ENCODE measurements around the gene TTLL6. TPM values are rescaled to one million over a fixed set of nuclear protein-coding genes. Genes with fewer than 3 reads are reported as not detected.
A peak's percentile ranks its signal among the peaks of the same experiment; 100 is the strongest.

Gene TTLL6
- total RNA-seq, 2 experiments from 2014 or later: not detected

- Mint-ChIP-seq H3K27ac (no peak overlapping the region), H3K36me3 (ENCODE audit: low read depth) (no peaks in the 10 kb centered on the region), H3K4me1 (ENCODE audit: low read depth) (peaks cover 4% of the 10 kb centered on the region), H3K4me3 (no peak overlapping the region), H3K27me3 (ENCODE audit: low read depth) (peaks cover 93% of the 10 kb centered on the region), H3K9me3 (ENCODE audit: insufficient read depth) (no peaks in the 10 kb centered on the region)
- POLR2A ChIA-PET: interaction anchor here (0.6 kb wide), 1 partner anchor 162 kb away, joined by 3 read pairs; no protein-coding TSS in a partner anchor
- DNase-seq: no peak
- no peak for ATAC-seq
- CTCF ChIA-PET: interaction anchor here (5.2 kb wide), 1 partner anchor 24 kb away, joined by 40 read pairs; the partner anchor contains the start of gene PRAC2
Observed at GRCh38 chr17:48747445-48748363, 69.3 kb downstream of the TTLL6 start.

- ChIA-PET CTCF (interaction anchor here (5.2 kb wide), 1 partner anchor 23 kb away, joined by 40 read pairs; the partner anchor contains the start of gene PRAC2), POLR2A (no interaction called here)
- peaks cover 93% of the 10 kb centered on the region for H3K27me3 Mint-ChIP-seq (ENCODE audit: low read depth)
- H3K4me1 Mint-ChIP-seq (ENCODE audit: low read depth): peaks cover 4% of the 10 kb centered on the region
- no peak for ATAC-seq
- no peak overlapping the region for H3K27ac Mint-ChIP-seq
- no peaks in the 10 kb centered on the region for H3K9me3 Mint-ChIP-seq (ENCODE audit: insufficient read depth)
- DNase-seq: no peak
- no peak overlapping the region for H3K4me3 Mint-ChIP-seq
- no peaks in the 10 kb centered on the region for H3K36me3 Mint-ChIP-seq (ENCODE audit: low read depth)
Observed at GRCh38 chr17:48746916-48747444, 70.0 kb downstream of the TTLL6 start.

- Mint-ChIP-seq H3K9me3 (ENCODE audit: insufficient read depth) (no peaks in the 10 kb centered on the region), H3K36me3 (ENCODE audit: low read depth) (no peaks in the 10 kb centered on the region), H3K4me1 (ENCODE audit: low read depth) (peaks cover 4% of the 10 kb centered on the region), H3K27ac (no peak overlapping the region), H3K27me3 (ENCODE audit: low read depth) (peaks cover 91% of the 10 kb centered on the region), H3K4me3 (no peak overlapping the region)
- DNase-seq: no peak
- ChIA-PET CTCF (interaction anchor here (0.6 to 2.8 kb wide), 10 partner anchors 14 to 133 kb away, joined by 3 to 10 read pairs (median 4); partner anchors contain the start of gene HOXB13), POLR2A (interaction anchor here (0.6 to 1.0 kb wide), 2 partner anchors 44 to 182 kb away, joined by 3 to 4 read pairs; no protein-coding TSS in a partner anchor)
- no peak for ATAC-seq
Observed at GRCh38 chr17:48745381-48746275, 71.4 kb downstream of the TTLL6 start.

- Mint-ChIP-seq H3K36me3 (ENCODE audit: low read depth) (no peaks in the 10 kb centered on the region), H3K27ac (no peak overlapping the region), H3K27me3 (ENCODE audit: low read depth) (peaks cover 85% of the 10 kb centered on the region), H3K4me3 (no peak overlapping the region), H3K4me1 (ENCODE audit: low read depth) (peaks cover 8% of the 10 kb centered on the region), H3K9me3 (ENCODE audit: insufficient read depth) (no peaks in the 10 kb centered on the region)
- ATAC-seq (no peak), DNase-seq (no peak)
- ChIA-PET CTCF (interaction anchor here (1.2 to 5.5 kb wide), 2 partner anchors 17 to 62 kb away, joined by 3 to 20 read pairs; no protein-coding TSS in a partner anchor), POLR2A (interaction anchor here (0.8 kb wide), 1 partner anchor 15 kb away, joined by 3 read pairs; no protein-coding TSS in a partner anchor)
Observed at GRCh38 chr17:48740537-48740936, 76.5 kb downstream of the TTLL6 start.

- Mint-ChIP-seq H3K27me3 (ENCODE audit: low read depth) (peaks cover 87% of the 10 kb centered on the region), H3K9me3 (ENCODE audit: insufficient read depth) (no peaks in the 10 kb centered on the region), H3K36me3 (ENCODE audit: low read depth) (no peaks in the 10 kb centered on the region), H3K27ac (no peak overlapping the region), H3K4me1 (ENCODE audit: low read depth) (peaks cover 8% of the 10 kb centered on the region), H3K4me3 (peak overlapping the region; percentile 40)
- ATAC-seq: no peak
- POLR2A ChIA-PET: no interaction called here
- CTCF ChIA-PET: interaction anchor here (1.0 to 5.5 kb wide), 4 partner anchors 14 to 68 kb away, joined by 3 to 20 read pairs (median 5); no protein-coding TSS in a partner anchor
- DNase-seq: no peak
Observed at GRCh38 chr17:48738803-48739526, 78.1 kb downstream of the TTLL6 start.

- peaks cover 87% of the 10 kb centered on the region for H3K27me3 Mint-ChIP-seq (ENCODE audit: low read depth)
- no peaks in the 10 kb centered on the region for H3K36me3 Mint-ChIP-seq (ENCODE audit: low read depth)
- no peak overlapping the region for H3K4me3 Mint-ChIP-seq
- H3K4me1 Mint-ChIP-seq (ENCODE audit: low read depth): peaks cover 13% of the 10 kb centered on the region
- no peak overlapping the region for H3K27ac Mint-ChIP-seq
- ATAC-seq (no peak), DNase-seq (no peak)
- POLR2A ChIA-PET: no interaction called here
- H3K9me3 Mint-ChIP-seq (ENCODE audit: insufficient read depth): no peaks in the 10 kb centered on the region
- CTCF ChIA-PET: interaction anchor here (1.0 to 5.5 kb wide), 5 partner anchors 13 to 102 kb away, joined by 3 to 20 read pairs (median 4); no protein-coding TSS in a partner anchor
Observed at GRCh38 chr17:48738424-48738802, 78.6 kb downstream of the TTLL6 start.

GRCh38 chr17:48737330-48738043 lies 79.5 kb downstream of the TTLL6 start:
- ATAC-seq (no peak), DNase-seq (no peak)
- peaks cover 19% of the 10 kb centered on the region for H3K4me1 Mint-ChIP-seq (ENCODE audit: low read depth)
- CTCF ChIA-PET: interaction anchor here (0.8 to 5.5 kb wide), 8 partner anchors 10 to 141 kb away, joined by 3 to 20 read pairs (median 5); partner anchors contain the start of gene HOXB13
- no peaks in the 10 kb centered on the region for H3K36me3 Mint-ChIP-seq (ENCODE audit: low read depth)
- POLR2A ChIA-PET: interaction anchor here (0.6 kb wide), 1 partner anchor 9 kb away, joined by 3 read pairs; the partner anchor contains the start of gene HOXB13
- H3K27me3 Mint-ChIP-seq (ENCODE audit: low read depth): peaks cover 86% of the 10 kb centered on the region
- no peak overlapping the region for H3K27ac Mint-ChIP-seq
- H3K9me3 Mint-ChIP-seq (ENCODE audit: insufficient read depth): no peaks in the 10 kb centered on the region
- H3K4me3 Mint-ChIP-seq: no peak overlapping the region

- Mint-ChIP-seq H3K9me3 (ENCODE audit: insufficient read depth) (no peaks in the 10 kb centered on the region), H3K4me3 (no peak overlapping the region), H3K4me1 (ENCODE audit: low read depth) (peaks cover 21% of the 10 kb centered on the region), H3K27me3 (ENCODE audit: low read depth) (peaks cover 86% of the 10 kb centered on the region), H3K27ac (no peak overlapping the region), H3K36me3 (ENCODE audit: low read depth) (no peaks in the 10 kb centered on the region)
- ATAC-seq (no peak), DNase-seq (no peak)
- ChIA-PET POLR2A (interaction anchor here (0.6 kb wide), 1 partner anchor 14 kb away, joined by 3 read pairs; no protein-coding TSS in a partner anchor), CTCF (interaction anchor here (1.6 to 4.0 kb wide), 3 partner anchors 11 to 144 kb away, joined by 3 to 31 read pairs (median 6); partner anchors contain the start of gene PRAC2)
Observed at GRCh38 chr17:48735062-48735351, 82.0 kb downstream of the TTLL6 start.

- H3K36me3 Mint-ChIP-seq (ENCODE audit: low read depth): no peaks in the 10 kb centered on the region
- H3K4me3 Mint-ChIP-seq: no peak overlapping the region
- no peak overlapping the region for H3K27ac Mint-ChIP-seq
- no peaks in the 10 kb centered on the region for H3K9me3 Mint-ChIP-seq (ENCODE audit: insufficient read depth)
- ATAC-seq (no peak), DNase-seq (no peak)
- H3K27me3 Mint-ChIP-seq (ENCODE audit: low read depth): peaks cover 92% of the 10 kb centered on the region
- POLR2A ChIA-PET: no interaction called here
- peaks cover 23% of the 10 kb centered on the region for H3K4me1 Mint-ChIP-seq (ENCODE audit: low read depth)
- CTCF ChIA-PET: interaction anchor here (1.1 to 4.0 kb wide), 4 partner anchors 10 to 298 kb away, joined by 3 to 31 read pairs (median 4); partner anchors contain the start of gene PRAC2
Observed at GRCh38 chr17:48734333-48735061, 82.5 kb downstream of the TTLL6 start.

Data from activated CD8-positive, alpha-beta T cell treated with anti-CD3 and anti-CD28 coated beads, Interleukin-2, amount 10 ng/mL, durations not matched to agents 7 days and 5 days (primary cell).